GM18499 (cell line): Measurements from ENCODE around the gene PCSK2.

Experiments used
- ATAC-seq: cut with Tn5 transposase; IDR thresholded peaks from one replicate; pipeline ENCODE4 v1.9.1; 2021; ENCODE audit warnings: moderate number of reproducible peaks; ENCODE audit not compliant: insufficient read depth, unreplicated experiment

PCSK2 gene

GRCh38 chr20:17390655-17391054, 163.8 kb downstream of the PCSK2 start:
- ATAC-seq, result no peak

- ATAC-seq, result no peak
Measured at GRCh38 chr20:17391127-17391771, 164.4 kb downstream of the PCSK2 start.

- ATAC-seq, result no peak
Measured at GRCh38 chr20:17394411-17394810, 167.6 kb downstream of the PCSK2 start.

- ATAC-seq, result no peak
Measured at GRCh38 chr20:17395729-17396128, 168.9 kb downstream of the PCSK2 start.

- no peak for ATAC-seq
Measured at GRCh38 chr20:17399303-17399985, 172.6 kb downstream of the PCSK2 start.

GRCh38 chr20:17403461-17403860, 176.6 kb downstream of the PCSK2 start:
- ATAC-seq, result no peak

GRCh38 chr20:17406051-17406590, 179.3 kb downstream of the PCSK2 start:
- no peak for ATAC-seq

- no peak for ATAC-seq
Measured at GRCh38 chr20:17407550-17407949, 180.7 kb downstream of the PCSK2 start.

GRCh38 chr20:17417225-17417624, 190.4 kb downstream of the PCSK2 start:
- no peak for ATAC-seq

- no peak for ATAC-seq
Measured at GRCh38 chr20:17418737-17419136, 191.9 kb downstream of the PCSK2 start.

- no peak for ATAC-seq
Measured at GRCh38 chr20:17419479-17420041, 192.7 kb downstream of the PCSK2 start.

GRCh38 chr20:17421493-17421892, 194.7 kb downstream of the PCSK2 start:
- no peak for ATAC-seq

- no peak for ATAC-seq
Measured at GRCh38 chr20:17423782-17424181, 196.9 kb downstream of the PCSK2 start.

GRCh38 chr20:17427638-17428037, 200.8 kb downstream of the PCSK2 start:
- ATAC-seq, result no peak

GRCh38 chr20:17430125-17430950, 203.5 kb downstream of the PCSK2 start:
- no peak for ATAC-seq

- ATAC-seq, result no peak
Measured at GRCh38 chr20:17431621-17432364, 205.0 kb downstream of the PCSK2 start.

GRCh38 chr20:17436664-17437063, 209.8 kb downstream of the PCSK2 start:
- ATAC-seq, result no peak

GRCh38 chr20:17437251-17437650, 210.4 kb downstream of the PCSK2 start:
- ATAC-seq, result no peak

GRCh38 chr20:17438436-17439039, 211.7 kb downstream of the PCSK2 start:
- no peak for ATAC-seq
